B cell (primary cell): Measurements from ENCODE around the gene ATP5MK.

Experiments used
- CTCF ChIP-seq: fragments of 200-600 bp; IDR thresholded peaks from one replicate; pipeline ENCODE4 v1.8.0; 2022; ENCODE audit warnings: antibody characterized with exemption, mild to moderate bottlenecking
- EZH2 ChIP-seq: IDR thresholded peaks from 2 replicates; pipeline ENCODE4 v1.6.1; 2012; ENCODE audit warnings: borderline replicate concordance, low read depth, mild to moderate bottlenecking, moderate library complexity, low read length; ENCODE audit not compliant: insufficient read depth, poor library complexity, severe bottlenecking

DNA sequence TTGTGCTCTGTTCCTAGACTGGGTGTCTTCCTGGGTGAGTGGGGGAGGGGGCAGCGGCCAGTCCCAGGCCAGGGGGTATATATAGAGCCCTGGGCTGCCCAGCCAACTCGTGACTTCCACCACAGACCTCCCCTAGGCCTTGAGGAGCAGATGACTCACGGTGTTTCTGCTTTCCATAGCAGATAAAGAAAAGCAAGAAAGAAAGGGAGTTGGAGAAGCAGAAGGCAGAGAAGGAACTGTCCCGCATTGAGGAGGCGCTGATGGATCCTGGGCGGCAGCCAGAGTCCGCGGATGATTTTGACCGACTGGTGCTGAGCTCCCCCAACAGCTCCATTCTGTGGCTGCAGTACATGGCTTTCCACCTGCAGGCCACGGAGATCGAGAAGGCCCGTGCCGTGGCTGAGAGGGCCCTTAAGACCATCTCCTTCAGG is 45.8 kb upstream of the ATP5MK start:
- TF ChIP-seq CTCF (no peak), EZH2 (no peak)
